Measurements from ENCODE around the gene PPP1CA. TPM values are rescaled to one million over a fixed set of nuclear protein-coding genes. Genes with fewer than 3 reads are reported as not detected.

PPP1CA gene
- total RNA-seq, 2 donors from 2014 or later = 220 to 322 TPM

- H3K36me3 Mint-ChIP-seq (ENCODE audit: low read depth) = no peaks in the 10 kb centered on the region
- H3K4me3 Mint-ChIP-seq = peak overlapping the region; percentile 25
- no peaks in the 10 kb centered on the region for H3K9me3 Mint-ChIP-seq
- no peak overlapping the region for H3K27ac Mint-ChIP-seq
- H3K4me1 Mint-ChIP-seq = peaks cover 57% of the 10 kb centered on the region
- ATAC-seq (replicated peaks) = no peak
- peaks cover 6% of the 10 kb centered on the region for H3K27me3 Mint-ChIP-seq
These were observed 31.1 kb downstream of the PPP1CA start for GRCh38 chr11:67370351-67371076.

GRCh38 chr11:67369801-67370284 lies 31.8 kb downstream of the PPP1CA start:
- H3K4me3 Mint-ChIP-seq = peak overlapping the region; percentile 32
- H3K27me3 Mint-ChIP-seq = peaks cover 6% of the 10 kb centered on the region
- H3K4me1 Mint-ChIP-seq = peaks cover 62% of the 10 kb centered on the region
- no peaks in the 10 kb centered on the region for H3K9me3 Mint-ChIP-seq
- no peaks in the 10 kb centered on the region for H3K36me3 Mint-ChIP-seq (ENCODE audit: low read depth)
- no peak for ATAC-seq (replicated peaks)
- H3K27ac Mint-ChIP-seq = peak overlapping the region; percentile 63

- no peak for ATAC-seq (replicated peaks)
- no peaks in the 10 kb centered on the region for H3K36me3 Mint-ChIP-seq (ENCODE audit: low read depth)
- H3K9me3 Mint-ChIP-seq = no peaks in the 10 kb centered on the region
- peak overlapping the region; percentile 63 for H3K27ac Mint-ChIP-seq
- peak overlapping the region; percentile 32 for H3K4me3 Mint-ChIP-seq
- peaks cover 6% of the 10 kb centered on the region for H3K27me3 Mint-ChIP-seq
- peaks cover 64% of the 10 kb centered on the region for H3K4me1 Mint-ChIP-seq
These were observed 32.4 kb downstream of the PPP1CA start for GRCh38 chr11:67369275-67369674.

- H3K9me3 Mint-ChIP-seq = no peaks in the 10 kb centered on the region
- H3K36me3 Mint-ChIP-seq (ENCODE audit: low read depth) = no peaks in the 10 kb centered on the region
- H3K4me1 Mint-ChIP-seq = peaks cover 63% of the 10 kb centered on the region
- peak overlapping the region; percentile 32 for H3K4me3 Mint-ChIP-seq
- peak overlapping the region; percentile 60 for H3K27ac Mint-ChIP-seq
- peak; percentile 86 for ATAC-seq (replicated peaks)
- H3K27me3 Mint-ChIP-seq = peaks cover 6% of the 10 kb centered on the region
These were observed 33.0 kb downstream of the PPP1CA start for GRCh38 chr11:67368621-67369020.

GRCh38 chr11:67367761-67368227 lies 33.9 kb downstream of the PPP1CA start:
- H3K4me3 Mint-ChIP-seq = peak overlapping the region; percentile 32
- peaks cover 67% of the 10 kb centered on the region for H3K4me1 Mint-ChIP-seq
- H3K9me3 Mint-ChIP-seq = no peaks in the 10 kb centered on the region
- peak overlapping the region; percentile 60 for H3K27ac Mint-ChIP-seq
- H3K36me3 Mint-ChIP-seq (ENCODE audit: low read depth) = no peaks in the 10 kb centered on the region
- H3K27me3 Mint-ChIP-seq = peaks cover 6% of the 10 kb centered on the region
- ATAC-seq (replicated peaks) = no peak

GRCh38 chr11:67366961-67367760 lies 34.5 kb downstream of the PPP1CA start:
- Mint-ChIP-seq H3K36me3 (ENCODE audit: low read depth) (no peaks in the 10 kb centered on the region), H3K4me1 (peaks cover 68% of the 10 kb centered on the region), H3K27ac (no peak overlapping the region), H3K4me3 (peak overlapping the region; percentile 32), H3K9me3 (no peaks in the 10 kb centered on the region), H3K27me3 (peaks cover 6% of the 10 kb centered on the region)
- no peak for ATAC-seq (replicated peaks)

GRCh38 chr11:67366546-67366945 lies 35.1 kb downstream of the PPP1CA start:
- Mint-ChIP-seq H3K4me1 (peaks cover 64% of the 10 kb centered on the region), H3K4me3 (no peak overlapping the region), H3K36me3 (ENCODE audit: low read depth) (no peaks in the 10 kb centered on the region)

GRCh38 chr11:67365736-67366444 lies 35.8 kb downstream of the PPP1CA start:
- Mint-ChIP-seq H3K36me3 (ENCODE audit: low read depth) (no peaks in the 10 kb centered on the region), H3K27me3 (no peaks in the 10 kb centered on the region)

More at GRCh38 chr11:67366546-67366945, 35.1 kb downstream of the PPP1CA start:
- H3K27ac Mint-ChIP-seq = peak overlapping the region; percentile 60
- no peak for ATAC-seq (replicated peaks)
- H3K9me3 Mint-ChIP-seq = no peaks in the 10 kb centered on the region
- peaks cover 4% of the 10 kb centered on the region for H3K27me3 Mint-ChIP-seq

GRCh38 chr11:67364783-67365722 lies 36.6 kb downstream of the PPP1CA start:
- ATAC-seq (replicated peaks) = no peak
- H3K36me3 Mint-ChIP-seq (ENCODE audit: low read depth) = no peaks in the 10 kb centered on the region
- no peaks in the 10 kb centered on the region for H3K9me3 Mint-ChIP-seq
- H3K27ac Mint-ChIP-seq = peak overlapping the region; percentile 60
- H3K4me3 Mint-ChIP-seq = peak overlapping the region; percentile 10
- H3K4me1 Mint-ChIP-seq = peaks cover 51% of the 10 kb centered on the region
- H3K27me3 Mint-ChIP-seq = no peaks in the 10 kb centered on the region

More at GRCh38 chr11:67365736-67366444, 35.8 kb downstream of the PPP1CA start:
- peak overlapping the region; percentile 60 for H3K27ac Mint-ChIP-seq
- peaks cover 57% of the 10 kb centered on the region for H3K4me1 Mint-ChIP-seq
- no peak overlapping the region for H3K4me3 Mint-ChIP-seq
- no peaks in the 10 kb centered on the region for H3K9me3 Mint-ChIP-seq
- no peak for ATAC-seq (replicated peaks)

GRCh38 chr11:67364169-67364568 lies 37.5 kb downstream of the PPP1CA start:
- ATAC-seq (replicated peaks) = no peak
- peak overlapping the region; percentile 10 for H3K4me3 Mint-ChIP-seq
- peaks cover 44% of the 10 kb centered on the region for H3K4me1 Mint-ChIP-seq
- H3K27me3 Mint-ChIP-seq = no peaks in the 10 kb centered on the region
- H3K36me3 Mint-ChIP-seq (ENCODE audit: low read depth) = no peaks in the 10 kb centered on the region
- H3K27ac Mint-ChIP-seq = peak overlapping the region; percentile 36
- no peaks in the 10 kb centered on the region for H3K9me3 Mint-ChIP-seq

GRCh38 chr11:67357831-67358670 lies 43.6 kb downstream of the PPP1CA start:
- no peak for ATAC-seq (replicated peaks)
- Mint-ChIP-seq H3K4me3 (no peak overlapping the region), H3K9me3 (no peaks in the 10 kb centered on the region), H3K4me1 (peaks cover 22% of the 10 kb centered on the region), H3K27ac (no peak overlapping the region), H3K27me3 (no peaks in the 10 kb centered on the region), H3K36me3 (ENCODE audit: low read depth) (peaks cover 5% of the 10 kb centered on the region)

GRCh38 chr11:67356864-67357561 lies 44.6 kb downstream of the PPP1CA start:
- H3K36me3 Mint-ChIP-seq (ENCODE audit: low read depth) = peaks cover 9% of the 10 kb centered on the region
- peak overlapping the region; percentile 63 for H3K4me3 Mint-ChIP-seq
- peaks cover 18% of the 10 kb centered on the region for H3K4me1 Mint-ChIP-seq
- H3K9me3 Mint-ChIP-seq = no peaks in the 10 kb centered on the region
- peak overlapping the region; percentile 92 for H3K27ac Mint-ChIP-seq
- no peaks in the 10 kb centered on the region for H3K27me3 Mint-ChIP-seq
- ATAC-seq (replicated peaks) = peak; percentile 8
